GM18867 (cell line): ENCODE measurements around the gene CFAP77.

Experiments
- ATAC-seq: cut with Tn5 transposase; IDR thresholded peaks from one replicate; pipeline ENCODE4 v1.9.1; 2021; ENCODE audit warnings: mild to moderate bottlenecking, moderate library complexity; ENCODE audit not compliant: unreplicated experiment

Gene CFAP77

DNA sequence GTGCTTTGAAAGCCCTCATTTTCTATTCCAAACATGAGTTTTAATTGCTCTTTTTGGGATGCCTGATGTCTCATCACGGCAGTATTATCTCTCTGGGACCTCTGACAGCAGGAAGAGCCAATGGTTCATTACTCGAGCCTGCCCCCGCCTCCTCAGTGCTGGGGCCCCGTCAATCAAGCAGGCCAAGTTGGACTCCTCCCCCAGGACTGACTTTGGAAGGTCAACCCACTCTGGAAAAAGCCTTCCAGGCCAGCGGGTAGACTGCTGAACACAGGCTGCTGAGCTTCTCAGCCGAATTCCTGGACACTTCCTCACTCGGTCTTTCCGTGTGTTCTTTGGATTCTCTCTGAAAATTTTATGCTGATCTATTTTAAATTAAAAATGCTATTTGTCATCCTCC, 162.9 kb downstream of the CFAP77 start:
- ATAC-seq = no peak

DNA sequence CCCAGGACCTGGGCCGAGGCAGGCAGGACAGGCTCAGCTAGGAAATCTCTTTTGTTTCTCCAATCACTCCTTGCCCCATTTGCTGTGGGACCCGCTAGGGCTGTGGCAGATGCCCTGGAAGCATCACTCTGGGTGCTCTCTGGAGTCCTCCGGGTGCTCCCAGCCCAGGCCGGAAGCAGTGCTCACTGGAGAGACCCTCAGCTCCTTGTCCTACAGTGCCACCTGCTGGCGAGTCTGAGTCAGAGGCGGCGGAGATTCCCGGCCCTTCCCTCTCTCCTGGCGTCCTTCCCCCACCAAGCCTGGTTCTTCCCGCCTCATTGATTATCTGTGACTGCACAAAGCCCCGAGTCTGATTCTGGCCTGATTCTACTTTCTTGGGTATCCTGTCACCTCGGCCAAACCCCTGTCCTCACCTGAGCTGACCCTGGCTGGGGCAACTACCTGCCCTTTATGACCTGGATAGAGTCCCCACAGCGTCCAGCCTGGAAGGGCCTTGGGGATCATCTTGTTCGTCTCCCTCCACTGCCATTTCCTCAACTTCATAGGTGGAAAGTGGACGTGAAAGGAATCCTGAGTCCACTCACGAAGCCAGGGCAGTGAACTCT, 165.1 kb downstream of the CFAP77 start:
- no peak for ATAC-seq

DNA sequence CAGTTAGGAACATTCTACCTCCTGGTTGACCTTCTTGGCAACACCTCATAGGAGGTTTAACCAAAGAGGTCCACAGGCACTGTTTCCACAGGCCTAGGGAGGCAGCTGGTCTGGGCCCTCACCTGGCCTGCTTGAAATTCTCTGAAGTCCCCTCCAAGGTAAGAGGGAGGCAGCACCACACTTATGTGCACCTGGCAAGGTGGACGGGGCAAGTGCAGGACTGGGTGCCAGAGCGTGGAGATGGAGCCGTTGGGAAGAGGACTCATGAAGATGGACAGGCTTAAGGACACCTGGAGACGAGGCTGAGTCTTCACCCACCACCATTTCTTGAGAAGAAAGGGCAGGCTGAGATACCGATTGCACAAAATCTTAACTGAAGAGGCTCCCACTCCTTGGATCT, 165.8 kb downstream of the CFAP77 start:
- ATAC-seq = no peak

DNA sequence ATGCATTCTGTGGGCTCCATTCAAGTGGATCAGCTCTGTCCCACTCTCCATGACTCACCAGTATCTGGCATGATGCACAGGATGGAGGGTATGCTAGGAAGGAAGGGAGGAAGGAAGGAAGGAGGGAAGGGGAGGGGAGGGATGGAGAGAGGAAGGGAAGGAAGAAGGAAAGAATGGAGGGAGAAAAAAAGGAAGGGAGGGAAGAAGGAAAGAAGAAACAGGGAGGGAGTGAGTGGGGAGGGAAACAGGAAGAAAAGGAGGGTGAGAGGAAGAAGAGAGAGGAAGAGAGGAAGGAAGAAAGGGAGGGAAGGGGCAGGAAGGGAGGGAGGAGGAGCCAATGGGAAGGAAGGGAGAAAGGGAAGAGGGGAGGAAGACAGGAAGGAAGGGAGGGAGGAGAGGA, 167.1 kb downstream of the CFAP77 start:
- no peak for ATAC-seq

DNA sequence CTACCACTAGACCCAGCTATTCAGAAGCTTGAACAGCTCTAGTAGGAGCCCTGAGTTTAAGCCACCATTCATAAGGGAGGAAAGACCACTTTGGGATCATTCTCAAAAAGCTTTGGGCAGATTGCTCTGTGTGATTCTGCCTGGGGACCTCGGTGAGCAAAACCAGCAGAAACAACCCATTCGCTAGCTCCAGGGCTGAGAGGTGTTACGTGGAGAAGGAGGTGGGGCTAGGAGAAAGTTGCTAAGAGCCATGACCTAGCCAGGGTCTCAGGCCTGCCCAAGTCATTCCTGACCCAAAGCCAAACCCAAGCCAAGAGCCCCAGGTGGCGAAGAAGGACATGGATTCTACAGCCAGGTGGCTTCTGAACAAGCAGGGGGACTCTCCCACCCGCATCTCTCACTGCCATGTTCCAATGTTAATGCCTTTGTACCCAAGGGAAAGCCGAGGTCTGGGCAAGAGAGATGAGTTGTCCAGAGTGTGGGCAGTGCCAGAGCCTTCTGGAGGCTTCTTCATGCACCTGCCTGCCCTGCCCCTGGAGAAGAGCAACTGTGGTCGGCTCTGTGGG, 168.4 kb downstream of the CFAP77 start:
- ATAC-seq = no peak

DNA sequence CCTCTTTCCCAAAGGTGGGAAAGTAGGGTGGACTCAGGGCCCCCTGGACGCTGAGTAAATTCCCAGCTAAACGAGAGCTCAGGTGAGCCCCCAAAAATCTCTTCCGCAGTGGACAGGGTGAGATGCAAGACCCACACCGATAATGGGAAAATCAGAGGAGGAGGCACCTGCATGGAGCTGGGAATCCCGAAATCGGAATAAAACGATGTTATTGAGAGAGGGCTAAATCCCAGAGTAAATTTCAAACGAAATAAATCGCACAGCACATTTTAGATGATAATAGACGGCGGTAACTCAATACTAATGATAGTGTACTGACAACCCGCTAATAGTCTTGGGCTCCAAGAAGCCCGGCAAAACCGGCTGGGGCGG, 169.4 kb downstream of the CFAP77 start:
- no peak for ATAC-seq

DNA sequence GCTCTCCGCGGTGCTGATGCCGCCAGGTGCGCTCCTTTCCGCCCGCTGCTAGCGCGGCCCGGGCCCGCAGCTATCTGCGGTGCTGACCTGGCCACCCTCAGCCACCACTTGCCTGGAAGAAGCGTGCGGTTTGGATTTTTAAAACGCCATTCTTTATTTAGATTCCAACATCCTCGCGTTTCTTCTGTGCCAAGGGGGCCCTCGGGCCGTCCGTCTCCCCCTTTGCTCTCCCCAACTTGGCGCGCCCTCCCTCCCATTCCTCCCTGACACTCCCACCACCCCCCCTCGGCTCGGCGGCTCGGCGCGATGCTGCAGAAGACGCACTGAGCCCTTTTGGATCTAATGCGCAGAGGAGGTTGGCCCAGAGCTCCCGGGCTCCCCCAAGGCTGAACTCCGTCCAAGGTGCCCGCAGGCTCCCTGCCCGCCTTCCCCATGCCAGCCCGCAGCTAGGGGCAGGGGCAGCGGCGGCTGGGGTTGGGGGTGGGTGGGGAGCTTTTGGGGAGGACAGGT, 172.3 kb downstream of the CFAP77 start, which contains the start of gene BARHL1:
BARHL1 (plus strand) TSS at position 331 of the 510 bp plus-strand sequence. CDS start 192 bp downstream, outside the sequence.
- ATAC-seq = no peak

DNA sequence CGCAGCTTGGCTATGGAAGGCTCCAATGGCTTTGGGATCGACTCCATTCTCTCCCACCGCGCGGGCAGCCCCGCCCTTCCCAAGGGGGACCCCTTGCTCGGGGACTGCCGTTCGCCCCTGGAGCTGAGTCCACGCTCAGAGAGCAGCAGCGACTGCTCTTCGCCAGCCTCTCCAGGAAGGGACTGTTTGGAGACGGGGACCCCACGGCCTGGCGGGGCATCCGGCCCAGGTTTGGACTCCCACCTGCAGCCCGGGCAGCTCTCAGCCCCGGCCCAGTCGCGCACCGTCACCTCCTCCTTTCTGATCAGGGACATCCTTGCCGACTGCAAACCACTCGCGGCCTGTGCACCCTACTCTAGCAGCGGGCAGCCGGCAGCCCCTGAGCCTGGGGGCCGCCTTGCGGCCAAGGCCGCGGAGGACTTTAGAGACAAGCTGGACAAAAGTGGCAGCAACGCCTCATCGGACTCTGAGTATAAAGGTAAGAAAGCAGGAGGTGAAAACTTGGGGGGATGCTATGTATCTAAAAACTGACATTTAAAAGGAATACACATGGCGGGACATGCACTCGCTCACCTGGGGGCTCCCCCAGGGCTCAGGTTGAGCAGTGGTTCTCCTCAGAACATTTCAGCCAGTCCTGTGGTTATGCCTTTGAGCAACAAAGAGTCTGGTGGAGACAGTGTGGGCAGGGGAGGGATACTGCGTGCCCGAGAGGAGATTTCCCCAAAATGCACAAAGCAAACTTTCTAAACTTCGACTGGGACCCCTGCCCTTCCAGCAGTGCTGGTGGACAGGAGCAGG, 173.0 kb downstream of the CFAP77 start:
- ATAC-seq = no peak

DNA sequence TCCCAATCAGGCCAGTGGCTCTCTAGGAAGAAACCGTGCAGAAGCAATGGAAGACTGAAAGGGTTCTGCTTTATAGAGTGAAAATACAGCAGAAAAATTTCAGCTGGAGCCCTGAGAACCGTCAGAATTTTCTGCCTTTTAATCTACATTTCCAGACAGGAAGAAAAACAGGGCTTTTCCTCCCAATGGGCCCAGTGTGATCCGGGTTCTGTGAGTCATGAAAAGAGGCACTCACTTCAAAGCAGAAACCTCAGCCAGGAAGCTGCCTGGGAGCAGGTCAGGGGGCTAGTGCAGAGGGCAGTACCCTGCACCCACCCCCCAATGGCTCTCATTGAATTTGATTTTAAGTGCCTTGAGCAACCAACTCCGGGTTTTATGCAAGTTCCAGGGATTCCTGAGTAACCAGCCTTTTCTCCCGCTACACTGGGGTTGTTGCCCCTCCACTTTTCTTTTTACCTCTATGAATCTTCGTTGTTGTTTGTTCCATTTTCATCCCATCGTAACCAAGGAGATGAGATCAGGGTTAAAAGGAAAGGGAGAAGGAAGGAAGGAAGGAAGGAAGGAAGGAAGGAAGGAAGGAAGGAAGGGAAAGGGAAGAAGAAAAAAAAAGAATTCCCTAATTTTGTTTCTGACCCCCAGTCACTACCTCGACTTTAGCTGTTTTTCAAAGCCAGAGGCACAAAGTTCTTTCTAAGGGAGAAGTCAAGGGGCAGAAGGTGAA, 173.7 kb downstream of the CFAP77 start:
- ATAC-seq = no peak

DNA sequence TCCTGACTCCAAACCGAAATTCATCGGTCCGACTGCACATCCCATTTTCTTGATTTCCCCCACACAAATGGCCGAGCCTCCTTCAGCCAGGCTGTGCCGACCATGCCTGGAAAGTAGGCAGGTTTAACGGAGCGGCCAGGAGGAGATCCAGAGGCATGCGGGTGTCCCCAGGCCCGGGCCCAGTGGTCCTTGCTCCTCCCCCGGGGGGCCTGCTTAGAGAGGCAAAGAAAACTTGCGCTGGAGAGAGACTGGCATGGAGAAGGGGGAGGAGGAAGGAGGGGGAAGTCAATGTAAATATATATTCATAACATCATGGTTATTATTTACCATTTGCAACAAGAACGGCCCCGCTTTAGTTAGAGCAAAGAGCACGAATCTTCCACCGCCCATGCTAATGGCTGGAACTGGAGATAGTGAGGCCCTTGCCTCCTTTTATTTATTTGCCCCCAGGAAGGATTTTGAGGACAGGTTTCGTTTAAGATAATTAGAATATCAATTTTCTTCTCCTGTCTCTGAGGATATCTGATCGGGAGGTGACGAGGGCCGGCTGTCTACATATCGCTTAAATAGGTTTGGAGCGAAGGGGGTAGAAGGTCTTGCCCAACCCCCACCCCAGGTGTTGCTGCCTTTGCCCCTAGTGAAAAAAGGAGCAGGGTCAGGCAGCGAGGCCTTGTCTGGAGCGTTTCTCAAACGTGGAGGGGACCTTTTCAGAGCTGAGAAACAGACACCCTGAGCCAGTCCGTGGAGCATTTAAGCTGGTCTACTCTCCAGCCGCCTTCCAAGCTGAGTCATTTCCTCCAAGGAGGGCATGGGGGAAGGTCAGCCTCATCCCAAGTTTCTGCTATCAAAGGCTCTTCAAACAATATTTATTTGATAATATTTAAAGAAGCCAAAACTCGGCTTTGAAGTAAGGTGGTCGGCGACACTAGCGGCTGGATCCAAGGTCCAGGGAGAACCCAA, 174.9 kb downstream of the CFAP77 start:
- no peak for ATAC-seq

DNA sequence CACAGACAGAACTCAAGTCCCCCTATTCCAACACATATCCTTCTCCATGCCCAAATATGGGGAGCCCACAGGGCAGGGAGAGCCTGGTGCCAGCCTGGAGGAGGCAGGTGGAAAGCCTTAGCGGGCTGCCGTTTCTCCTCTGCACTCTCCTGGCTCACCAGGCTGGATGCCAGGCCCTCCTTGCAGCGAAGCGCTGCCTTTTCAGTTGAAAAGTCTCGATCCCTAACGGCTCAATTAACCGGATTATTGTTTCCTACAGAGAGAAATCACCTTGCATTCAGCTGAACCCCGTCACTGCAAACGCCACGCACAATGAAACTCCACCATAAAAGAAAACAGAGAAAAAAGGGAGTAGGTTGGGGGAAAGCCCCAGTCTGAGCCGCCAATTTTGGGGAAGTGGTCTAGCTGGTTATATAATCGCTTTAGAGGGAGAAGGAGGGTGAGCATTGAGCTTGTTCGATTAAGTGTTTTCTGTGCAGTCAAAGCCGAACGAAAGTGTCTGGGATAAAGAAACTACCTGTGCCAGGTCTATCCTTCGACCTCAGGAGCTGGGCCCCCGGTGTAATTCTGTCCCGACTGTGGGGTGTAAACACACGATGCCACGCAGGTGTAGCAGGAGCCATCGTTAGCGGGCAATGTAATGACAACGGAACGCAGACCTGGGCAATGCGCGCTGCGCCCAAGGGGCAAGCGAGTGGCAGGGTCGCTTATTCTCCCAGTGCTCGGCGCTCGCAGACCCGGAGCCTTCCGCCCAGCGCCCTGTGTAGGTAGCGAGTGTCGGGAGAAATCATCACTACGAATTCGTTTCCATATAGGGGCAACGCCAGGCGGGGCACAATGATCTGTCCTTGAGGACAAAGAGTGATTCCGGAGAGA, 176.2 kb downstream of the CFAP77 start:
- ATAC-seq = no peak

DNA sequence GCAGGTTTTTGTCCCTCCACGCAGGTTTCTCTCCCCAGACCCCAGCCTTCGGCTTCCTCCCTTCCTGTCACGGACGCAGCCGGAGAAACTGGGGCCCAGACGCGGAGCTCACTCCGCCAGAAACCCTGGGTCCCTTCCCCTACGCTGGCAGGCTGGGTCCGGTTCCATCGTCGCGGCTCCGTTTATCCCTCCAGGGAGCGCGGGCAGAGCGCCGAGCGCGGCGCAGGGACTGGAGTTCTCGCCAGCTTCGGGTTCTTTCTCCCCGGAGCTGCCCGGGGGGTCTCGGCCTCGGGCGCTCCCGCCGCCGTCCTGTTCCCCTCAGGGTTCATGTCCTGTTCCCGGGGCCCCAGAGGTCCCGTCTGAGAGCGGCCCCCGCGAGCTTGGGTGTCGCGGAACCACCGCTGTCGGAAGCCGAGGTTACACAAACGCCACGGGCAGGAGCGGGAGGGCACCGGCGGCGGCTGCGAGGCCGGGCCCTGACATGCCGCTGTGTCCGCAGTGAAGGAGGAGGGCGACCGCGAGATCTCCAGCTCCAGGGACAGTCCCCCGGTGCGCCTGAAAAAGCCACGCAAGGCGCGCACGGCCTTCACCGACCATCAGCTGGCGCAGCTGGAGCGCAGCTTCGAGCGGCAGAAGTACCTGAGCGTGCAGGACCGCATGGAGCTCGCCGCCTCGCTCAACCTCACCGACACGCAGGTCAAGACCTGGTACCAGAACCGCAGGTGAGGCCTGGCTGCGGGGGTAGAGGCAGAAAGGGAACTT, 177.0 kb downstream of the CFAP77 start:
- no peak for ATAC-seq

DNA sequence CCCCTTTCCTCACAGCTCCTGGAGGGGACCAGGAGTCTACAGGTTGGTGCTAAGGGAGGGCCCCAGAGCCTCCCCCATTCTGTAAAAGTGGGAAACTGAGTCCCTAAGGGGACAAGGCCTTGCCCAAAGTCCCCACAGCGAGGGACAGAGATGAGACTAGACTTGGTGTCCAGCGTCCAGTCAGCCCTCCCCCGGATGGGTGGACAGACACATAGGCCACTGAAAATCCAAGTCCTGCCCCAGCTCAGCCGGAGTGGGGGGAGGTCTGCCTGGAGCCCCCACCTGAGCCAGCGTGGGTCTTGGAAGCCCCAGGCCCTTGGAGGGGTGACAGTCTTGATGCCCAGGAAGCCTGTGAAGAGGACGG, 177.6 kb downstream of the CFAP77 start:
- ATAC-seq = no peak

DNA sequence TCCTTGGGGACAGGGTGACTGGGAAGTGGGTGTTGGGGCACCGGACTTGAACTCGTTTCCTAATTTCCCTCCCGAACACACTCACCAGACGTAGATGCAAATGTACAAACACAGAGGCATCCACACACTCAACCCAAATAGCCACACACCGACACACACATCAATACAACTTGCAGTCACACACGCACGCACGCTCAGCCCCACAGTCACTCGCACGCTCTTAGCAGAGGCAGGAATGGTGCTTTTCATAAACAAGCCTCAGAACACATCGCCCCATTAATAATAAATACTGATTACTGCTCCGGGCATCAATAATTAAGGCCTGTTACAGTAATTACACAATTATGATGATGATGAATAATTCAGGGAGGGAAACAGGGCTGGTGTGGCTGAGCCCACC, 178.1 kb downstream of the CFAP77 start:
- ATAC-seq = no peak

DNA sequence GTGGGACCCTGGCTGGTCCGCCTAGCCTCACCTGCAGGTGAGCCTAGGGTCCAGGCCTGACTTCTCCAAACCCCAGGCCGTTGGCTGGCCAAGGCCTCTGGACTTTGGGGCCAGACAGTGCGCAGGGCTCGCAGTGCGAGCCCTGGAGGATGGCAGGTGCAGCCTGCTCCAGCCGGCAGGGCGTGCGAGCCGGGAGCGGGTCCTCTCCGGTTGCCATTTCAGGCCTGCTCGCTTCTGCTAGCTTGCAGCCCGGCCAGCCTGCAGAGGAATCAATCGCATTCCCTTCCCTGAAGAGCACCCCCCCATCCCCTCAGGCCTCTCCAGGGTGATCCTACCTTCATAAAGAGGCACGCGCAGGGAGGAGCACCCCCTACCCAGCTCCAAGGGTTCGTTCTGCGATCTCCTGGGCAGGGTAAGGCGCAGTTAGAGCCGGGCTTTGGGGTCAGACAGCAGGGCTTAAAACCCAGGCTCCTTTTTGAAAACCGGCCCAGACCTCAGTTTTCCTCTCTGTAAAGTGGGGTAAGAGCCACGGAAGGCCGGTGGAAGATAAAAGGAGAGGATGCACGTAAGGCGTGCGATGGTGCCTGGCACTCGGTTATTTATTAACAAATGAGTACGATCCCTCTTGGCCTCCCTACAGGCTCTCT, 178.6 kb downstream of the CFAP77 start:
- no peak for ATAC-seq

DNA sequence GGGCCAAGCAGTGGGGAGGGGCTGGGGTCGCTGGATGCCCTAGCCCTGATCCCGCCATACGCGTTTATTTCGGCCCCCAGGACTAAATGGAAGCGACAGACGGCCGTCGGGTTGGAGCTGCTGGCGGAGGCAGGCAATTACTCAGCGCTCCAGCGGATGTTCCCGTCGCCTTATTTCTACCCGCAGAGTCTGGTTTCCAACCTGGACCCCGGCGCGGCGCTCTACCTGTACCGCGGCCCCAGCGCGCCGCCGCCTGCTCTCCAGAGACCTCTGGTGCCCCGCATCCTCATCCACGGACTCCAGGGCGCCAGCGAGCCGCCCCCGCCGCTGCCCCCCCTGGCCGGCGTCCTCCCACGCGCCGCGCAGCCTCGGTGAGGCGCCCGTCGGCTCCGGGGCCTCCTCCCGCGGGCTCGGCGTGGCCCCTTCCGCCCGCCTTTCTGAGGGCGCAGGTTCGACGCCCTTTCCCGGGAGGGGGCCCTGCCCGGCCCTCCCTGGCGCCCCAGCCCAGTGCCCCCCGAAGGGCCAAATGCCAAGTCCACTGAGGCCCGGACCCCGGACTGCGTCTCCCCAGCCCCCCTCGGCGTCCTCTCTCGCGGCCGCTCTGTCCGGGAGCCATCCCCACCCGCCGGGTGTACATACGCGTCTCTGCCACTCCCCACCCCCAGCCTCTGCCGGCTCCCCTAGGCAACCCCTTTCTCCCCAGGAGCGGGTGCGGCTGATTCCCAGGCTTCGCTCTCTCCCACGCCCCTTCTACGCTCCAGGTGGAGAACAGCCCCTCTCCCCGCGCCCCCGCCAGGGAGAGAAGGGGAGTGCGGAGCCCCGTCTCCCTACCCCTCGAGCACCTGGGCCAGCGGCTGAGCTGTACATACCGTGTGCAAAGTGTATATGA, 179.4 kb downstream of the CFAP77 start:
- ATAC-seq = no peak

DNA sequence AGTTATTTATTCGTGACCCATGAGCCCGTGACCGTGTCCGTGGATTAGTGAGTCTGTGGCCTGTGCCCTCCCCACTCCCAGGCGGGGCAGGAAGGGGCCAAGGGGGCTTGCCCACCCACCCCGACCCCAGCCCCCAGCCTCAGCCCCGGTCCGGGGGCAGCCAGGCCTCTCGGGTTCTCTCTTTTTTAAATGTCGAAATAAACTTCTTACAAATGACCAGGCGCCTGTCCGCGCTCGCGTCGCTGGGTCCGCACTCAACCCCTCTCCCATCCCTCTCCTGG, 180.0 kb downstream of the CFAP77 start:
- no peak for ATAC-seq
